ENCODE data around the gene RAPH1. TPM values are rescaled to one million over a fixed set of nuclear protein-coding genes. Genes with fewer than 3 reads are reported as not detected.

The RAPH1 gene
- total RNA-seq, 1 experiment from 2014 or later = 31.4 TPM

GRCh38 chr2:203436496-203436895 lies 98.6 kb downstream of the RAPH1 start:
- CTCF ChIA-PET = no interaction called here
- POLR2A ChIA-PET = no interaction called here
- Histone ChIP-seq H3K9me3 (ENCODE audit: control insufficient read depth, insufficient read depth, low read depth, low read length) (no peaks in the 10 kb centered on the region), H3K4me3 (ENCODE audit: low read depth in 2 of 2, low read length in 2 of 2) (no peak overlapping the region), H3K36me3 (ENCODE audit: control insufficient read depth, insufficient read depth, low read length) (peaks cover 11% of the 10 kb centered on the region; the same call in 1 of the 2 replicates), H3K4me1 (ENCODE audit: control insufficient read depth, insufficient read depth, low read length) (no peaks in the 10 kb centered on the region; the same call in 1 of the 2 replicates), H3K27me3 (ENCODE audit: control insufficient read depth, insufficient read depth, low read length) (no peaks in the 10 kb centered on the region), H3K27ac (ENCODE audit: low read length) (no peak overlapping the region)
- in situ Hi-C loops (cut with HindIII; ENCODE audit: low pct_unique_long_range_greater_than_20kb, low sequenced_read_pairs) (no loop called here), intact Hi-C loops (cut with micrococcal nuclease; ENCODE audit: unreplicated experiment) (no loop called here)
- no TSS peak for BruUV-seq (replicated peaks)
- TF ChIP-seq CTCF (IDR thresholded peaks at IDR 0.05) = no peak
- no peak for TF ChIP-seq SIN3A (IDR thresholded peaks at IDR 0.05; ENCODE audit: borderline replicate concordance, insufficient read depth, low read depth, low read length)
- TF ChIP-seq TCF7L2 (IDR thresholded peaks at IDR 0.05; ENCODE audit: low read depth, low read length) = no peak
- TF ChIP-seq REST (IDR thresholded peaks at IDR 0.05; ENCODE audit: insufficient read depth in 1 of 2, low read depth in 2 of 2, low read length in 1 of 2) = no peak
- no peak for TF ChIP-seq POLR2AphosphoS5 (IDR thresholded peaks at IDR 0.05; ENCODE audit: low read depth, low read length)
- DNase-seq (ENCODE audit: low read depth, low spot score) (no peak), ATAC-seq (no peak)

GRCh38 chr2:203432811-203433210 lies 102.3 kb downstream of the RAPH1 start:
- ATAC-seq (no peak), DNase-seq (ENCODE audit: low read depth, low spot score) (no peak)
- in situ Hi-C loops (cut with HindIII; ENCODE audit: low pct_unique_long_range_greater_than_20kb, low sequenced_read_pairs) (no loop called here), intact Hi-C loops (cut with micrococcal nuclease; ENCODE audit: unreplicated experiment) (no loop called here)
- ChIA-PET CTCF (no interaction called here), POLR2A (no interaction called here)
- no TSS peak for BruUV-seq (replicated peaks)
- no peak overlapping the region for H3K4me3 ChIP-seq (ENCODE audit: low read depth in 2 of 2, low read length in 2 of 2)
- TF ChIP-seq TCF7L2 (IDR thresholded peaks at IDR 0.05; ENCODE audit: low read depth, low read length) (no peak), CTCF (IDR thresholded peaks at IDR 0.05) (no peak), POLR2AphosphoS5 (IDR thresholded peaks at IDR 0.05; ENCODE audit: low read depth, low read length) (no peak), SIN3A (IDR thresholded peaks at IDR 0.05; ENCODE audit: borderline replicate concordance, insufficient read depth, low read depth, low read length) (no peak), REST (IDR thresholded peaks at IDR 0.05; ENCODE audit: insufficient read depth in 1 of 2, low read depth in 2 of 2, low read length in 1 of 2) (no peak)
- no peaks in the 10 kb centered on the region; the same call in 1 of the 2 replicates for H3K4me1 ChIP-seq (ENCODE audit: control insufficient read depth, insufficient read depth, low read length)
- H3K27me3 ChIP-seq (ENCODE audit: control insufficient read depth, insufficient read depth, low read length) = no peaks in the 10 kb centered on the region
- H3K9me3 ChIP-seq (ENCODE audit: control insufficient read depth, insufficient read depth, low read depth, low read length) = no peaks in the 10 kb centered on the region
- H3K36me3 ChIP-seq (ENCODE audit: control insufficient read depth, insufficient read depth, low read length) = peaks cover 5% of the 10 kb centered on the region; the same call in 1 of the 2 replicates
- H3K27ac ChIP-seq (ENCODE audit: low read length) = no peak overlapping the region

Data from Panc1 (cell line).